Left ventricle myocardium inferior (tissue), 1 donor: ENCODE data around the gene SPNS1. TPM values are rescaled to one million over a fixed set of nuclear protein-coding genes. Genes with fewer than 3 reads are reported as not detected.

Experiments
- DNase-seq: peaks from one replicate; pipeline ENCODE4 v3.0.0-alpha.2; 2020
- H3K27ac ChIP-seq: fragments of 200-600 bp; replicated peaks from 2 replicates; pipeline ENCODE4 v1.8.0; 2021
- H3K27me3 ChIP-seq: fragments of 200-600 bp; 2 replicates; pipeline ENCODE4 v1.8.0; 2021; ENCODE audit warnings: low read depth
- H3K36me3 ChIP-seq: fragments of 200-600 bp; 2 replicates; pipeline ENCODE4 v1.8.0; 2021
- H3K4me1 ChIP-seq: fragments of 200-600 bp; 2 replicates; pipeline ENCODE4 v1.8.0; 2021
- H3K4me3 ChIP-seq: fragments of 200-600 bp; 2 replicates; pipeline ENCODE4 v1.8.0; 2021; ENCODE audit warnings: mild to moderate bottlenecking, moderate library complexity
- H3K9me3 ChIP-seq: fragments of 200-600 bp; replicated peaks from 2 replicates; pipeline ENCODE4 v1.8.0; 2021
- intact Hi-C: fragments of 100-400 bp; cut with micrococcal nuclease; formaldehyde crosslinking; loops from one replicate; pipeline ENCODE4 v1.11.0; 2022
- total RNA-seq: library from RNA; stranded (reverse); fragmentation: NEBNext Ultra II Directional; extraction: Animal tissue kit (Norgen Biotek cat#: 25700); gene quantifications from one replicate; pipeline ENCODE4 v1.2.1, GENCODE V29; 2021
- TF ChIP-seq, protein P1 (sequence below): fragments of 200-600 bp; IDR thresholded peaks from 2 replicates; pipeline ENCODE4 v1.8.0; 2021; ENCODE audit warnings: antibody characterized with exemption, mild to moderate bottlenecking, borderline replicate concordance
- donor health status: DM: no; HTN: yes; CAD: no; lungs with severe emphysema.

SPNS1 gene
- total RNA-seq, 1 donor from 2014 or later, result 16.5 TPM

DNA sequence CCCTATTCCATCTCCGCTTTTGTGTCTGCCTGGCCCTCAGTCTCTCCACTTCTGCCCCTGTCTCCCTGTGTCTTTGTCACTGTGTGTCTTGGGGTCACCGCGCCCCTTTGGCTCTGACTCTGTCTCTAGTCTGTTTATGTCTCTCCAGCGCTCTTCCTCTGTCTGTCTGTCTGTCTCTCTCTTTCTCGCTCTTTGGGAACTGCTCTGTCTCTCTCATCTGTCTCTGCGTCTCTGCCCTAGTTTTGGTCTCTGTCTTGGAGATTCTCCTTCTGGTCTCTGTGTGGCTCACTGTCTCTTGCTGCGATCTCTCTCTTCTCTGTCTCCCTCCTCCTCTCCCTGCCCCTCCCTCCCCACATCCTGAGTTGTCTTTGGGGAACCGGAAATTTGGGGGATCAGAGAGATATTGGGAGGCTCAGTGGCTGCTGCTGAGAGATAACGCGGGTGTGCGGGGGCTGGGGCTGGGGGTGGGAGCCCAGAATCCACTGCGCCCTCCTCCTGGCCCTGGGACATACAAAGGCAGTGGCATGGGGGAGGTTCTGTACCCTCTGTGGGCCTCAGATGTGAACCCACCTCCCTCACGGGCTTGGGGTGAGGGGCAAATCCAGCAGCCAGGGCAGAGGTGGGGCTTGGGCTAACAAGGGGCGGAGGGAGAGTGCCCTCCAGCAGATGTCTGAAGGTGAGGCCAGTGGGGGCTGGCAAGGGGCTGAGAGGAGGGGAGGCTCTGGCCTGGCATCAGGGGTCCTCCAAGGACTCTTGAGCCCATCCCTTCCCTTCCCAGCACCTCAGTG is 34.7 kb downstream of the SPNS1 start:
- no peak for DNase-seq
- Histone ChIP-seq H3K36me3 (no peaks in the 10 kb centered on the region), H3K27me3 (peaks cover 15% of the 10 kb centered on the region), H3K4me1 (no peaks in the 10 kb centered on the region), H3K4me3 (no peak overlapping the region), H3K9me3 (no peaks in the 10 kb centered on the region), H3K27ac (no peak overlapping the region)
- TF ChIP-seq, protein P1, sequence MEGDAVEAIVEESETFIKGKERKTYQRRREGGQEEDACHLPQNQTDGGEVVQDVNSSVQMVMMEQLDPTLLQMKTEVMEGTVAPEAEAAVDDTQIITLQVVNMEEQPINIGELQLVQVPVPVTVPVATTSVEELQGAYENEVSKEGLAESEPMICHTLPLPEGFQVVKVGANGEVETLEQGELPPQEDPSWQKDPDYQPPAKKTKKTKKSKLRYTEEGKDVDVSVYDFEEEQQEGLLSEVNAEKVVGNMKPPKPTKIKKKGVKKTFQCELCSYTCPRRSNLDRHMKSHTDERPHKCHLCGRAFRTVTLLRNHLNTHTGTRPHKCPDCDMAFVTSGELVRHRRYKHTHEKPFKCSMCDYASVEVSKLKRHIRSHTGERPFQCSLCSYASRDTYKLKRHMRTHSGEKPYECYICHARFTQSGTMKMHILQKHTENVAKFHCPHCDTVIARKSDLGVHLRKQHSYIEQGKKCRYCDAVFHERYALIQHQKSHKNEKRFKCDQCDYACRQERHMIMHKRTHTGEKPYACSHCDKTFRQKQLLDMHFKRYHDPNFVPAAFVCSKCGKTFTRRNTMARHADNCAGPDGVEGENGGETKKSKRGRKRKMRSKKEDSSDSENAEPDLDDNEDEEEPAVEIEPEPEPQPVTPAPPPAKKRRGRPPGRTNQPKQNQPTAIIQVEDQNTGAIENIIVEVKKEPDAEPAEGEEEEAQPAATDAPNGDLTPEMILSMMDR, result no peak
- intact Hi-C loops, result no loop called here

DNA sequence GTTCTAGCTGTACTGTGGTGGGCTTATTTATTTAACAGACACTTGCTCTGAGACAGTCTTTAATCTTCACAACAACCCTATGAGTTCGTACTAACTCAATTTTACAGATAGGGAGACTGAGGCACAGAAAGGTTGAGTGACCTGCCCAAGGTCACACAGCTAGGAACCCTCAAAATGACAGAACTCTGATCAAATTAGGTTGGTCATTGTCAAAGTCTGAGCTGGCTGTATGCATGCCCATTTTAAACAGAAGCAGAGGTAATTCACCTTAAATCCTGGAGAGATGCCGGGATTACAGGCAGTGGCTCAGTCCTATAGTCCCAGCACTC is 35.2 kb downstream of the SPNS1 start:
- H3K4me1 ChIP-seq, result no peaks in the 10 kb centered on the region
- DNase-seq, result no peak
- H3K27me3 ChIP-seq, result peaks cover 15% of the 10 kb centered on the region
- intact Hi-C loops, result no loop called here
- TF ChIP-seq, protein P1, result no peak
- no peaks in the 10 kb centered on the region for H3K9me3 ChIP-seq
- H3K36me3 ChIP-seq, result no peaks in the 10 kb centered on the region
- H3K27ac ChIP-seq, result no peak overlapping the region
- H3K4me3 ChIP-seq, result no peak overlapping the region

DNA sequence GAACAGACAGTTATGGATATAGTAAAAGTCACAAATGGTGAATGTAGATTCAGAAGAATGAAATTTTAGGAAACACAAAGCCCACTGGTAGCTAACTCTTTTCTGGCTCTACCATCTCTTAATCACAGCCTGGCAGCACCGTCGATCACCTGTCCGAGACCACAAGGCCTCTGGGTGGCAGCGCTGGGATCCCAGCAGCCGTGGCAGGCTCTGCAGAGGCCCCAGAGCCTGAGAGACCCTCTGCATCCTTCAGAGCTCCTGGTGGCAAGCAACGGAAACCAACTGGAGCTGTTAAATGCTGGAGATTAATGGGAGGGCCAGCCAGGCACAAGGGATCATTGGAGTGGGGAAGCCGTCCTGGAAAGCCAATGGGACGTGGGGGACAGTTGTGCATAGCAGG is 36.5 kb downstream of the SPNS1 start:
- no peaks in the 10 kb centered on the region for H3K36me3 ChIP-seq
- TF ChIP-seq, protein P1, result no peak
- intact Hi-C loops, result no loop called here
- no peak for DNase-seq
- peaks cover 15% of the 10 kb centered on the region for H3K27me3 ChIP-seq
- H3K4me3 ChIP-seq, result no peak overlapping the region
- H3K27ac ChIP-seq, result no peak overlapping the region
- no peaks in the 10 kb centered on the region for H3K9me3 ChIP-seq
- H3K4me1 ChIP-seq, result no peaks in the 10 kb centered on the region

DNA sequence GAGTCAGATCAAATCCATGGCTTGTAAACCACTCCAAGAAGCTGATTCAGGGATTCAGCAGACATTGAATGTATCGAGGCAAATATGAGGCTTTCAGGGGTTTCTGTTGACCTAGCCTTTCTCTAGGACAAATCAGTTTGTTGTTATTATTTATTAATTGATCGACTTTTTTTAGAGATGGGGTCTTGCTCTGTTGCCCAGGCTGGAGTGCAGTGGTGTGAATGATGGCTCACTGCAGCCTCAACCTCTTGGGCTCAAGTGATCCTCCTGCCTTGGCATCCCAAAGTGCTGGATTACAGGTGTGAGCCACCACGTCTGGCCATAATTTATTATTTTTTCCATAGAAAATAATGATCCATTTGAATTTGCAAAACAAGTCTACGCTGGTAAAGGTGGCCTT is 37.3 kb downstream of the SPNS1 start:
- TF ChIP-seq, protein P1, result no peak
- H3K27me3 ChIP-seq, result peaks cover 15% of the 10 kb centered on the region
- intact Hi-C loops, result no loop called here

DNA sequence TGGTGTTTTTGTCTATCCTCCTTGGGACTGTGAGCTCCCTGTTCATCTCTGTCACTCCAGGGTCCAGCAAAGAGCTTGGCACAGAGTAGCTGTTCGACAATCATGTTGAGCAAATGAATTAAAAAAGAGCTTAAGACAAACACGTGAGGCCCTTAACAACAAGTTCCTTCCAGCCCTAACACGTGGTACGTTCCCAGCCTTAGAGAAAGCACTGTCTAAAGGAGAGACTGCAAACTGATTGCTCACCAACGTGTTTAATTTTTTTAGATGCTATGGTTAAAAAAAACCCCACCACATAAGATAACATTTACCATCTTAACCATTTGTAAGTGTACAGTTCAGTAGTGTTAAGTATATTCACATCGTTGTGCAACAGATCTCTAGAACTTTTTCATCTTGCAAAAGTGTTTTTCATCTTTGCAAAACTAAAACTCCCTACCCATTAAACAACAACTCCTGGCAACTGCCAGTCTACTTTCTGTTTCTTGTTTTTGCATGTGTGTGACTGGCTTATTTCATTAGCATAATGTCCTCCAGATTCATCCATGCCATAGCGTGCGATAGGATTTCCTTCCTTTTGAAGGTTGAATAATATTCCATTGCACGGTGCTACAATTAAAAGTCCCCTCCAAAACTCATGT is 38.5 kb downstream of the SPNS1 start:
- H3K27ac ChIP-seq, result no peak overlapping the region
- H3K36me3 ChIP-seq, result no peaks in the 10 kb centered on the region
- H3K4me3 ChIP-seq, result no peak overlapping the region
- H3K4me1 ChIP-seq, result no peaks in the 10 kb centered on the region
- TF ChIP-seq, protein P1, result no peak
- intact Hi-C loops, result no loop called here
- no peak for DNase-seq
- H3K9me3 ChIP-seq, result no peaks in the 10 kb centered on the region
- H3K27me3 ChIP-seq, result peaks cover 15% of the 10 kb centered on the region

More for the DNA sequence above, 37.3 kb downstream of the SPNS1 start:
- DNase-seq, result no peak
- no peak overlapping the region for H3K27ac ChIP-seq
- no peaks in the 10 kb centered on the region for H3K36me3 ChIP-seq
- no peaks in the 10 kb centered on the region for H3K4me1 ChIP-seq
- H3K4me3 ChIP-seq, result no peak overlapping the region
- no peaks in the 10 kb centered on the region for H3K9me3 ChIP-seq
